ENCODE results near the gene NFRKB.
"Not testable (repeated sequence)": the region's sequence is repeated elsewhere in the genome, so short reads cannot be mapped to it uniquely, and the experiment has no call there.

The NFRKB gene

GRCh38 chr11:129852125-129852740, 43.1 kb downstream of the NFRKB start:
- Histone ChIP-seq H3K9ac (no peak overlapping the region), H3K79me2 (no peaks in the 10 kb centered on the region), H3K27ac (no peak overlapping the region), H3K4me1 (no peaks in the 10 kb centered on the region), H3K4me2 (ENCODE audit: low read length) (no peak overlapping the region), H3K27me3 (ENCODE audit: control insufficient read depth, insufficient read depth, low read length) (no peaks in the 10 kb centered on the region), H3K36me3 (ENCODE audit: control insufficient read depth, insufficient read depth, low read length) (no peaks in the 10 kb centered on the region), H3K9me3 (ENCODE audit: control insufficient read depth, low read length) (no peaks in the 10 kb centered on the region), H3K4me3 (ENCODE audit: low read depth, low read length) (no peak overlapping the region), H2AFZ (no peak overlapping the region)
- no peak for TF ChIP-seq CTCF (IDR thresholded peaks at IDR 0.05)

- Histone ChIP-seq H3K4me3 (ENCODE audit: low read depth, low read length) (no peak overlapping the region), H3K36me3 (ENCODE audit: control insufficient read depth, insufficient read depth, low read length) (no peaks in the 10 kb centered on the region), H3K9ac (no peak overlapping the region), H3K9me3 (ENCODE audit: control insufficient read depth, low read length) (no peaks in the 10 kb centered on the region), H3K4me2 (ENCODE audit: low read length) (no peak overlapping the region), H3K4me1 (no peaks in the 10 kb centered on the region), H2AFZ (no peak overlapping the region), H3K27me3 (ENCODE audit: control insufficient read depth, insufficient read depth, low read length) (no peaks in the 10 kb centered on the region), H3K79me2 (no peaks in the 10 kb centered on the region), H3K27ac (no peak overlapping the region)
- no peak for TF ChIP-seq CTCF (IDR thresholded peaks at IDR 0.05)
These were observed 45.8 kb downstream of the NFRKB start for GRCh38 chr11:129849447-129850130.

- H3K4me2 ChIP-seq (ENCODE audit: low read length); H3K4me1 ChIP-seq; H3K9me3 ChIP-seq (ENCODE audit: control insufficient read depth, low read length); H3K4me3 ChIP-seq (ENCODE audit: low read depth, low read length); H2AFZ ChIP-seq; H3K79me2 ChIP-seq; H3K27ac ChIP-seq; H3K27me3 ChIP-seq (ENCODE audit: control insufficient read depth, insufficient read depth, low read length); H3K36me3 ChIP-seq (ENCODE audit: control insufficient read depth, insufficient read depth, low read length); H3K9ac ChIP-seq: not testable (repeated sequence)
These were observed 48.0 kb downstream of the NFRKB start for GRCh38 chr11:129847361-129847760.

- H3K4me2 ChIP-seq (ENCODE audit: low read length) = no peak overlapping the region
- H3K9ac ChIP-seq = no peak overlapping the region
- H3K27me3 ChIP-seq (ENCODE audit: control insufficient read depth, insufficient read depth, low read length) = no peaks in the 10 kb centered on the region
- TF ChIP-seq CTCF (IDR thresholded peaks at IDR 0.05) = no peak
- H3K4me1 ChIP-seq = no peaks in the 10 kb centered on the region
- no peaks in the 10 kb centered on the region for H3K79me2 ChIP-seq
- H3K36me3 ChIP-seq (ENCODE audit: control insufficient read depth, insufficient read depth, low read length) = no peaks in the 10 kb centered on the region
- H3K4me3 ChIP-seq (ENCODE audit: low read depth, low read length) = no peak overlapping the region
- H3K9me3 ChIP-seq (ENCODE audit: control insufficient read depth, low read length) = no peaks in the 10 kb centered on the region
- no peak overlapping the region for H3K27ac ChIP-seq
- no peak overlapping the region for H2AFZ ChIP-seq
These were observed 48.7 kb downstream of the NFRKB start for GRCh38 chr11:129846508-129847335.
